GM23248 (cell line): ENCODE results near the gene ATIC. TPM values are rescaled to one million over a fixed set of nuclear protein-coding genes. Genes with fewer than 3 reads are reported as not detected.

Source experiments
- DNase-seq: peaks from one replicate; pipeline ENCODE4 v3.0.0-alpha.2; 2015
- H2AFZ ChIP-seq: fragments of 200-600 bp; sonication (generic); 2 replicates; pipeline ENCODE4 v1.6.1; 2016; ENCODE audit warnings: antibody characterized with exemption
- H3F3A ChIP-seq: fragments of 200-600 bp; sonication (generic); 2 replicates; pipeline ENCODE4 v1.6.1; 2016; ENCODE audit warnings: mild to moderate bottlenecking, antibody characterized with exemption, mixed run types; ENCODE audit not compliant: insufficient read depth
- H3K27ac ChIP-seq: fragments of 200-600 bp; sonication (generic); 2 replicates; pipeline ENCODE4 v1.5.1; 2016; ENCODE audit warnings: mild to moderate bottlenecking
- H3K27me3 ChIP-seq: fragments of 200-600 bp; sonication (generic); replicated peaks from 2 replicates; pipeline ENCODE4 v1.6.1; 2016; ENCODE audit warnings: mild to moderate bottlenecking; ENCODE audit not compliant: insufficient read depth
- H3K36me3 ChIP-seq: fragments of 200-600 bp; sonication (generic); 2 replicates; pipeline ENCODE4 v1.6.1; 2016; ENCODE audit warnings: low read depth, mild to moderate bottlenecking
- H3K4me1 ChIP-seq: fragments of 200-600 bp; sonication (generic); 2 replicates; pipeline ENCODE4 v1.6.1; 2016; ENCODE audit warnings: mild to moderate bottlenecking; ENCODE audit not compliant: insufficient read depth
- H3K4me2 ChIP-seq: fragments of 200-600 bp; sonication (generic); one replicate; pipeline ENCODE4 v1.6.1; 2016; ENCODE audit warnings: mild to moderate bottlenecking; ENCODE audit not compliant: unreplicated experiment
- H3K4me3 ChIP-seq: fragments of 200-600 bp; sonication (generic); 2 replicates; pipeline ENCODE4 v1.5.1; 2016; ENCODE audit warnings: mild to moderate bottlenecking
- H3K79me2 ChIP-seq: fragments of 200-600 bp; sonication (generic); 2 replicates; pipeline ENCODE4 v1.6.1; 2016; ENCODE audit warnings: mild to moderate bottlenecking; ENCODE audit not compliant: insufficient read depth
- H3K9ac ChIP-seq: fragments of 200-600 bp; sonication (generic); 2 replicates; pipeline ENCODE4 v1.6.1; 2016; ENCODE audit warnings: mild to moderate bottlenecking
- H3K9me2 ChIP-seq: fragments of 200-600 bp; sonication (generic); 2 replicates; pipeline ENCODE4 v1.6.1; 2016; ENCODE audit warnings: mixed run types, mild to moderate bottlenecking, moderate library complexity; ENCODE audit not compliant: insufficient read depth
- H3K9me3 ChIP-seq: fragments of 200-600 bp; sonication (generic); one replicate; pipeline ENCODE4 v1.6.1; 2017; ENCODE audit warnings: low read depth
- H4K20me1 ChIP-seq: fragments of 200-600 bp; sonication (generic); 2 replicates; pipeline ENCODE4 v1.6.0; 2016; ENCODE audit not compliant: insufficient read depth
- EZH2 ChIP-seq: fragments of 200-600 bp; sonication (generic); IDR thresholded peaks from 2 replicates; pipeline ENCODE4 v1.6.1; 2018; ENCODE audit warnings: antibody characterized with exemption, mild to moderate bottlenecking; ENCODE audit not compliant: insufficient read depth, poor library complexity, severe bottlenecking
- EZH2phosphoT487 ChIP-seq: fragments of 200-600 bp; sonication (generic); IDR thresholded peaks from 2 replicates; pipeline ENCODE4 v1.6.1; 2018; ENCODE audit warnings: antibody characterized with exemption, moderate library complexity, mild to moderate bottlenecking, low read depth; ENCODE audit not compliant: insufficient read depth
- WGBS, 2 experiments: methylation state at CpG; one replicate each; pipeline ENCODE4 v1.1.6; 2015 to 2017; ENCODE audit warnings: low lambda C conversion rate in 2 of 2, low coverage in 1 of 2; ENCODE audit errors: missing lambda C conversion rate in 2 of 2; 5-methylcytosine and 5-hydroxymethylcytosine counted together
- in situ Hi-C: fragments of 300-500 bp; cut with MboI; formaldehyde crosslinking; loops from 2 replicates; pipeline ENCODE4 v1.15.0; 2020
- polyA plus RNA-seq: library from polyadenylated mRNA; unstranded; fragments of >200 nt; fragmentation: Nextera tagmentation; extraction: Ambion mirVana; gene quantifications from 2 replicates; pipeline ENCODE4 v1.2.1, GENCODE V29; 2016
- total RNA-seq: library from RNA; depleted of rRNA; stranded (reverse); fragments of >200 nt; shearing (Covaris generic); gene quantifications from 2 replicates; pipeline ENCODE4 v1.2.3, GENCODE V29; 2014

Gene ATIC
- total and polyA plus RNA-seq, 2 experiments from 2014 or later = 9.4 to 68.7 TPM

DNA sequence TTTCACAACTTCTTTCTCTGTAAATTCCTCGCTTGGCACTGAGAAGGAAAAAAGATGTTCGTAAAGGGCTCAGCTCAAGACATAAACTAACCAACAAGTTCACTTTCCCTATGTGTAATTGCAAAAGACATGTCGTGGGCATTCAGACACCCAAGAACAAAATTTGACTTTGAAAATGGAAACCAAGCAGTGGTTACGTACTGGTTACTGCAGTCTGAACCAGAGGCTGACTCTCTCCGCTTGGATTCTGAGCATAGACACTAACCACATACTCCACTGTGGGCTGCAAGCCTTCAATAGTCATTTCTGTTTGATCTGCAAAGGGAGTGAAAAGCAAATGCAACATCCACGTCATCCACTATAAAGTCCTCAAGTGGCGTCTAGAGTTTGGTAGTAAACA is 70.2 kb downstream of the ATIC start:
- no peak overlapping the region for H3K4me3 ChIP-seq
- H3K9ac ChIP-seq = peak overlapping the region; percentile 46; the same call in 1 of the 2 replicates
- TF ChIP-seq EZH2 (no peak), EZH2phosphoT487 (no peak)
- H4K20me1 ChIP-seq = peaks cover 13% of the 10 kb centered on the region; the same call in 1 of the 2 replicates
- H2AFZ ChIP-seq = no peak overlapping the region
- no peaks in the 10 kb centered on the region for H3K27me3 ChIP-seq
- H3K4me1 ChIP-seq = 0 out of 2 replicates have a peak, but pooled peaks cover 4% of the 10 kb centered on the region
- no peak for DNase-seq
- H3K9me3 ChIP-seq = no peaks in the 10 kb centered on the region
- in situ Hi-C loops = no loop called here
- H3K27ac ChIP-seq = peak overlapping the region; percentile 70
- 95 to 98% methylated on average over 7 of the region's 7 CpGs for WGBS, 2 experiments
- 0 out of 2 replicates have a peak, but pooled peaks cover 5% of the 10 kb centered on the region for H3K79me2 ChIP-seq
- H3K4me2 ChIP-seq = no peak overlapping the region
- H3K36me3 ChIP-seq = peaks cover 90% of the 10 kb centered on the region
- H3K9me2 ChIP-seq = no peaks in the 10 kb centered on the region
- peaks cover 98% of the 10 kb centered on the region for H3F3A ChIP-seq

DNA sequence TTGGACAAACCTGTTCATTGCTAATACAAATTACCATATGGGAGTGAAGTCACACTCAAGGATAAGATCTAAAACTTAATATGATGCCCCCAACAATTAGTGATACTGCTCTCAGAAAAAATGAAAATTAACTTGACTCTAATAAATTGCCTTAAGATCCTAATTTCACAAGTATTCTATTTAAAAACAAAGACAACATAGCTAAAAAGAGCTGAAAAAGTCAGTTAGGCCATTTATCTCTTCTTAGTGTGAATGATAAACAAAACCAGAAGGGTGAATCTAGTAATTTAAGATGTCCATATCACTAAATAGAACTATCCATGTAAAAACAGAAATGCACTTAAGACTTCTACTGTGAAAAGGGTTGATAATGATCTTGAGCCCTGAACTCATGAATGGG is 70.6 kb downstream of the ATIC start:
- Histone ChIP-seq H3F3A (peaks cover 98% of the 10 kb centered on the region), H3K4me3 (no peak overlapping the region), H4K20me1 (peaks cover 18% of the 10 kb centered on the region; the same call in 1 of the 2 replicates), H3K4me1 (0 out of 2 replicates have a peak, but pooled peaks cover 4% of the 10 kb centered on the region), H2AFZ (no peak overlapping the region), H3K27ac (peak overlapping the region; percentile 70), H3K9ac (peak overlapping the region; percentile 46; the same call in 1 of the 2 replicates), H3K79me2 (0 out of 2 replicates have a peak, but pooled peaks cover 5% of the 10 kb centered on the region), H3K27me3 (no peaks in the 10 kb centered on the region), H3K9me3 (no peaks in the 10 kb centered on the region), H3K36me3 (peaks cover 90% of the 10 kb centered on the region), H3K9me2 (no peaks in the 10 kb centered on the region), H3K4me2 (peak overlapping the region; percentile 1)
- DNase-seq = no peak
- TF ChIP-seq EZH2 (no peak), EZH2phosphoT487 (no peak)
- in situ Hi-C loops = no loop called here

DNA sequence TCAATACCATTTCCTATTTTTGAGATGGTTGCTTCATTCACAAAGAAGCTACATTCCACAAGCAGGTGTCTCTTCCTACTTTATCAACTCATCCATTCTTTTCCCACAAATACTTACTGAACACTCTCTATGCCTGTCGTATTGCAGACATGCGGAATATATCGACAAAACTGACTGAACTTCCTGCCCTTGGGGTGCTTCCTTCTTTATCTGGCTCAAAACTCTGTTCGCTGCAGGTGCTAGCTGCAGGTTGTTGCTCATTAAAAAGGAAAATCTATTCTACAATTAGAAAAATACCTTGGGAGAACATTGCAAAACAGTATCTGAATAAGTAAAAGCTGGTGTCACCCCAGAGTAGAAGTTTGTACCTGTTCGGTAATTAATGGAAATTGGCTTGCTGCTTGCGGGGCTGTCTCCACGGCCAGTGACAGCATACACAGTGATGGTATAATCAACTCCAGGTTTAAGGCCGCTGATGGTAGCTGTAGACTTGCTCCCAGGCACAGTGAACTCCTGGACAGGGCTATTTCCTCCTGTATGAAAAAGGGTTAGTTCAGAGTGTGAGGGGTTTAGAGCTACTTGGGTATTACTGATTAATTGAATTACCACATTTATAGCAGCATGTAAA is 71.9 kb downstream of the ATIC start:
- H3K27me3 ChIP-seq = no peaks in the 10 kb centered on the region
- no peak overlapping the region for H3K4me3 ChIP-seq
- 89 to 92% methylated on average over 8 of the region's 8 CpGs for WGBS, 2 experiments
- H2AFZ ChIP-seq = no peak overlapping the region
- DNase-seq = no peak
- TF ChIP-seq EZH2 (no peak), EZH2phosphoT487 (no peak)
- no peaks in the 10 kb centered on the region for H3K9me3 ChIP-seq
- H3K27ac ChIP-seq = peak overlapping the region; percentile 70
- peaks cover 19% of the 10 kb centered on the region; the same call in 1 of the 2 replicates for H4K20me1 ChIP-seq
- H3K79me2 ChIP-seq = 0 out of 2 replicates have a peak, but pooled peaks cover 5% of the 10 kb centered on the region
- H3F3A ChIP-seq = peaks cover 98% of the 10 kb centered on the region
- peak overlapping the region; percentile 46 for H3K9ac ChIP-seq
- H3K4me2 ChIP-seq = no peak overlapping the region
- no peaks in the 10 kb centered on the region for H3K9me2 ChIP-seq
- H3K36me3 ChIP-seq = peaks cover 91% of the 10 kb centered on the region
- in situ Hi-C loops = no loop called here
- 0 out of 2 replicates have a peak, but pooled peaks cover 4% of the 10 kb centered on the region for H3K4me1 ChIP-seq

DNA sequence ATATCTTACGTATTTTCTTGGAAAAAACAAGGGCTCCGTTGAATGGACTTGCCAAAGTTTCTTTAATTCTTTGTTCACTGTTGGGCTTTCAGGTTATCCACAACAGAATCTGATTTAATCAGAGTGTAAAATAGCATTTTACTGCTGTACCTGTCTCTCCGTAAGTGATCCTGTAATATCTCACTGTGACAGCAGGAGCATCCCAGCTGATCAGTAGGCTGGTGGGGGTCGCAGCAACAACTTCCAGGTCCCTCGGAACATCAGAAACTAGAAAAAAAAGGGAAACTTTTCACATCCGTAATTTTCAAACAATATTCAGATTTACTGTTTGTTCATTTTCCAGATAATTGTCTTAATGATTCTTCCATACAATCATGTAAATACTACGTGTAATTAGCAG is 72.9 kb downstream of the ATIC start:
- 80 to 82% methylated on average over 7 of the region's 7 CpGs for WGBS, 2 experiments
- TF ChIP-seq EZH2phosphoT487 (no peak), EZH2 (no peak)
- Histone ChIP-seq H3K79me2 (0 out of 2 replicates have a peak, but pooled peaks cover 5% of the 10 kb centered on the region), H2AFZ (no peak overlapping the region), H3K36me3 (peaks cover 91% of the 10 kb centered on the region), H3K4me1 (0 out of 2 replicates have a peak, but pooled peaks cover 4% of the 10 kb centered on the region), H3K9ac (peak overlapping the region; percentile 46), H3K9me2 (no peaks in the 10 kb centered on the region), H3K27ac (peak overlapping the region; percentile 70), H3K4me2 (no peak overlapping the region), H3K4me3 (no peak overlapping the region), H3K27me3 (no peaks in the 10 kb centered on the region), H3K9me3 (no peaks in the 10 kb centered on the region), H3F3A (peaks cover 98% of the 10 kb centered on the region), H4K20me1 (peaks cover 19% of the 10 kb centered on the region; the same call in 1 of the 2 replicates)
- no peak for DNase-seq
- in situ Hi-C loops = no loop called here
